HepG2 (cell line): ENCODE measurements around the gene PPP4C. TPM values are rescaled to one million over a fixed set of nuclear protein-coding genes. Genes with fewer than 3 reads are reported as not detected.

ENCODE experiments used
- AKAP8 ChIP-seq: sonication (generic); formaldehyde crosslinking; IDR thresholded peaks from 2 replicates; pipeline ENCODE4 v1.5.1; 2020; ENCODE audit warnings: mild to moderate bottlenecking, missing genetic modification reagents
- BATF2 ChIP-seq: sonication (generic); formaldehyde crosslinking; IDR thresholded peaks from 2 replicates; pipeline ENCODE4 v1.8.0; 2022; ENCODE audit warnings: mild to moderate bottlenecking, missing genetic modification reagents, moderate library complexity
- CBFB ChIP-seq: sonication (generic); formaldehyde crosslinking; IDR thresholded peaks from 2 replicates; pipeline ENCODE4 v1.4.0; 2020; ENCODE audit warnings: missing genetic modification reagents
- HNRNPL ChIP-seq: fragments of 200-400 bp; formaldehyde crosslinking; IDR thresholded peaks from 2 replicates; pipeline ENCODE4 v1.6.1; 2017; ENCODE audit warnings: mild to moderate bottlenecking, low read depth, low read length
- MAZ ChIP-seq, 2 experiments: sonication (generic) in 1 of 2; formaldehyde crosslinking in 1 of 2; IDR thresholded peaks; 2 replicates each; pipeline versions ENCODE4 v1.5.0 to v1.6.1; 2012 to 2020; ENCODE audit warnings: low read depth in 2 of 2, mild to moderate bottlenecking in 2 of 2, borderline replicate concordance in 1 of 2, improper control_type of control experiment in 1 of 2, low read length in 1 of 2, missing genetic modification reagents in 1 of 2, moderate library complexity in 1 of 2
- MED1 ChIP-seq: sonication (generic); formaldehyde crosslinking; IDR thresholded peaks from 2 replicates; pipeline ENCODE4 v1.4.0; 2020; ENCODE audit warnings: missing genetic modification reagents
- MEF2D ChIP-seq: sonication (generic); formaldehyde crosslinking; IDR thresholded peaks from 2 replicates; pipeline ENCODE4 v1.5.1; 2020; ENCODE audit warnings: mild to moderate bottlenecking, missing genetic modification reagents
- MTA3 ChIP-seq: sonication (generic); formaldehyde crosslinking; IDR thresholded peaks from 2 replicates; pipeline ENCODE4 v1.4.0; 2020; ENCODE audit warnings: missing genetic modification reagents
- NR2F6 ChIP-seq, 2 experiments: IDR thresholded peaks; 2 replicates each; pipeline ENCODE4 v1.6.1; 2016; ENCODE audit warnings: antibody characterized with exemption in 1 of 2, mild to moderate bottlenecking in 1 of 2
- REL ChIP-seq: sonication (generic); formaldehyde crosslinking; conservative IDR thresholded peaks from 2 replicates; pipeline ENCODE4 v1.8.0; 2022; ENCODE audit warnings: mild to moderate bottlenecking, missing genetic modification reagents, moderate library complexity
- REPIN1 ChIP-seq: sonication (generic); formaldehyde crosslinking; IDR thresholded peaks from 2 replicates; pipeline ENCODE4 v1.8.0; 2022; ENCODE audit warnings: missing genetic modification reagents, low read depth, mild to moderate bottlenecking, borderline replicate concordance
- SNAPC2 ChIP-seq: sonication (generic); formaldehyde crosslinking; IDR thresholded peaks from 2 replicates; pipeline ENCODE4 v1.8.1; 2022; ENCODE audit warnings: mild to moderate bottlenecking, missing genetic modification reagents
- SP5 ChIP-seq: IDR thresholded peaks from 2 replicates; pipeline ENCODE4 v1.6.1; 2016; ENCODE audit warnings: low read depth, borderline replicate concordance
- SPEN ChIP-seq: sonication (generic); formaldehyde crosslinking; IDR thresholded peaks from 2 replicates; pipeline ENCODE4 v1.5.1; 2020; ENCODE audit warnings: low read depth, mild to moderate bottlenecking, missing genetic modification reagents
- TCF7L2 ChIP-seq: IDR thresholded peaks from 2 replicates; pipeline ENCODE4 v1.6.1; 2011; ENCODE audit warnings: mild to moderate bottlenecking, low read depth, low read length, moderate library complexity
- ZMAT3 ChIP-seq: sonication (generic); formaldehyde crosslinking; conservative IDR thresholded peaks from 2 replicates; pipeline ENCODE4 v1.7.0; 2021; ENCODE audit warnings: missing genetic modification reagents
- ZNF326 ChIP-seq: sonication (generic); formaldehyde crosslinking; IDR thresholded peaks from 2 replicates; pipeline ENCODE4 v1.4.0; 2020; ENCODE audit warnings: missing genetic modification reagents, borderline replicate concordance
- ZNF382 ChIP-seq: sonication (generic); formaldehyde crosslinking; IDR thresholded peaks from 2 replicates; pipeline ENCODE4 v1.5.0; 2020; ENCODE audit warnings: missing genetic modification reagents, mild to moderate bottlenecking, borderline replicate concordance
- ZNF468 ChIP-seq: sonication (generic); formaldehyde crosslinking; IDR thresholded peaks from 2 replicates; pipeline ENCODE4 v1.8.0; 2022; ENCODE audit warnings: mild to moderate bottlenecking, moderate library complexity, missing genetic modification reagents
- ZNF557 ChIP-seq: sonication (generic); formaldehyde crosslinking; IDR thresholded peaks from 2 replicates; pipeline ENCODE4 v1.4.0; 2020; ENCODE audit warnings: missing genetic modification reagents
- ZNF577 ChIP-seq: sonication (generic); formaldehyde crosslinking; IDR thresholded peaks from 2 replicates; pipeline ENCODE4 v1.4.0; 2020; ENCODE audit warnings: mild to moderate bottlenecking, low read depth, missing genetic modification reagents, borderline replicate concordance
- ZNF614 ChIP-seq: IDR thresholded peaks from 2 replicates; pipeline ENCODE4 v1.6.1; 2018; ENCODE audit warnings: missing biosample characterization, missing genetic modification reagents, inconsistent platforms, borderline replicate concordance
- polyA plus RNA-seq, 8 experiments: library from polyadenylated mRNA; depleted of rRNA in 3 of 8; stranded (reverse) in 7 of 8; unstranded in 1 of 8; fragments of >200 nt; fragmentation: Illumina TruSeq in 4 of 8; extraction: Trizol in 4 of 8; gene quantifications; 2 replicates each; pipeline versions ENCODE4 v1.2.1 to v1.2.3, GENCODE V29; 2011 to 2016; ENCODE audit warnings: low read depth in 4 of 8, missing spikeins in 1 of 8, mixed read lengths in 1 of 8; ENCODE audit not compliant: insufficient read depth in 1 of 8
- total RNA-seq, 5 experiments: library from RNA; depleted of rRNA; stranded (reverse); fragments of >200 nt; fragmentation: Illumina TruSeq; extraction: Trizol; gene quantifications; 2 replicates each; pipeline ENCODE4 v1.2.3, GENCODE V29; 2016; ENCODE audit warnings: low read depth in 1 of 5
- TF ChIP-seq, protein P1 (sequence below): sonication (generic); formaldehyde crosslinking; IDR thresholded peaks from 2 replicates; pipeline ENCODE4 v1.5.0; 2020; ENCODE audit warnings: missing genetic modification reagents
- TF ChIP-seq, protein P2 (sequence below): sonication (generic); formaldehyde crosslinking; IDR thresholded peaks from 2 replicates; pipeline ENCODE4 v1.9.0; 2022; ENCODE audit warnings: missing genetic modification reagents, mild to moderate bottlenecking, borderline replicate concordance
- TF ChIP-seq, protein P3 (sequence below): IDR thresholded peaks from 2 replicates; pipeline ENCODE4 v1.6.1; 2012; ENCODE audit warnings: inconsistent platforms
- TF ChIP-seq, protein P4 (sequence below): sonication (generic); formaldehyde crosslinking; conservative IDR thresholded peaks from 2 replicates; pipeline ENCODE4 v1.4.0; 2020; ENCODE audit warnings: missing genetic modification reagents

Gene PPP4C
- total and polyA plus RNA-seq, 2 of the 13 experiments (the other 11 are each of a cell fraction or from before 2014, with no cell fraction given), result 176 to 220 TPM

DNA sequence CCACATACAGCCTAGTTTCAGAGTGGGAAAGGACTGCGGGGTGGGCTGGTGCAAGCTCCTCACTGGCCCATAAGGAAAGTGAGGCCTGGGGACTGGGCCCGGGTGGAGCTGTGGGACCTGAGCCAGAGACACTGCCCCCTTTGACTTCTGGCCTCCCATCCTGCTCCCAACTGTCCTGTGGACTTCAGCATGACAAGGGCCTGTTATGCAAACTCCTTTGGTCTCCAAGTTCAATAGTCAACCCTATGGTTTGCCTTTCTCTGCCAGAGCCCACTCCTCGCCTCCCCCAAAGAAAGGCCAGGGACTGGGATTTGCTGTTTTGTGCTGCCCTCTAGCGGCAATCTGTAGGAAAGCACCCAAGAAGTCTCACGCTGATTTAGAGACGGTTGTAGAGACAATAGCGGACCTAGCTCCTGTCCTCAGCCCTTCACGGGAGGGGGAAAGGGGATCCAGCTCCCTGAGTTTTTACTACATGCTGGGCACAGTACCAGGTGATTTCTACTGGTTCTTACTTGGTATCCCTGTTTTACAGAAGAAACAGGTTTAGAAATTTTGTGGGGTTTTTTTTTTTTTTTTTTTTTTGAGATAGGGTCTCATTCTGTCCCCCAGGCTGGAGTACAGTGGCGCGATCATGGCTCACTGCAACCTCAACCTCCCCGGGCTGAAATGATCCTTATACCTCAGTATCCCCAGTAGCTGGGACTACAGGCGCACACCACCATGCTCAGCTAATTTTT is 43.5 kb upstream of the PPP4C start (continued):
- TF ChIP-seq ZNF382 (CRISPR knock-in tag) (no peak), CBFB (CRISPR knock-in tag) (no peak), REL (CRISPR knock-in tag) (no peak), BATF2 (CRISPR knock-in tag) (no peak), ZNF326 (CRISPR knock-in tag) (no peak), ZNF468 (CRISPR knock-in tag) (no peak), MAZ (IDR thresholded peaks at IDR 0.05; ENCODE audit: borderline replicate concordance, low read depth, low read length) (no peak; the same call in 1 of the 2 replicates), MAZ (CRISPR knock-in tag; IDR thresholded peaks at IDR 0.05; ENCODE audit: low read depth) (no peak), ZNF577 (CRISPR knock-in tag) (no peak), SPEN (no peak), ZNF557 (no peak), ZNF614 (CRISPR knock-in tag) (peak; percentile 78; the same call in 1 of the 2 replicates), MEF2D (CRISPR knock-in tag) (0 out of 2 replicates have a peak, but pooled peaks have one; percentile 55), AKAP8 (CRISPR knock-in tag) (no peak), NR2F6 (IDR thresholded peaks at IDR 0.05) (no peak), NR2F6 (CRISPR knock-in tag; IDR thresholded peaks at IDR 0.05) (no peak), HNRNPL (no peak), REPIN1 (no peak), TCF7L2 (no peak), SNAPC2 (CRISPR knock-in tag) (no peak), ZMAT3 (CRISPR knock-in tag) (no peak), MTA3 (CRISPR knock-in tag) (no peak), MED1 (CRISPR knock-in tag) (peak; percentile 24; the same call in 1 of the 2 replicates), SP5 (no peak)
- TF ChIP-seq, protein P1, sequence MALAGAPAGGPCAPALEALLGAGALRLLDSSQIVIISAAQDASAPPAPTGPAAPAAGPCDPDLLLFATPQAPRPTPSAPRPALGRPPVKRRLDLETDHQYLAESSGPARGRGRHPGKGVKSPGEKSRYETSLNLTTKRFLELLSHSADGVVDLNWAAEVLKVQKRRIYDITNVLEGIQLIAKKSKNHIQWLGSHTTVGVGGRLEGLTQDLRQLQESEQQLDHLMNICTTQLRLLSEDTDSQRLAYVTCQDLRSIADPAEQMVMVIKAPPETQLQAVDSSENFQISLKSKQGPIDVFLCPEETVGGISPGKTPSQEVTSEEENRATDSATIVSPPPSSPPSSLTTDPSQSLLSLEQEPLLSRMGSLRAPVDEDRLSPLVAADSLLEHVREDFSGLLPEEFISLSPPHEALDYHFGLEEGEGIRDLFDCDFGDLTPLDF (CRISPR knock-in tag), result no peak
- TF ChIP-seq, protein P2, sequence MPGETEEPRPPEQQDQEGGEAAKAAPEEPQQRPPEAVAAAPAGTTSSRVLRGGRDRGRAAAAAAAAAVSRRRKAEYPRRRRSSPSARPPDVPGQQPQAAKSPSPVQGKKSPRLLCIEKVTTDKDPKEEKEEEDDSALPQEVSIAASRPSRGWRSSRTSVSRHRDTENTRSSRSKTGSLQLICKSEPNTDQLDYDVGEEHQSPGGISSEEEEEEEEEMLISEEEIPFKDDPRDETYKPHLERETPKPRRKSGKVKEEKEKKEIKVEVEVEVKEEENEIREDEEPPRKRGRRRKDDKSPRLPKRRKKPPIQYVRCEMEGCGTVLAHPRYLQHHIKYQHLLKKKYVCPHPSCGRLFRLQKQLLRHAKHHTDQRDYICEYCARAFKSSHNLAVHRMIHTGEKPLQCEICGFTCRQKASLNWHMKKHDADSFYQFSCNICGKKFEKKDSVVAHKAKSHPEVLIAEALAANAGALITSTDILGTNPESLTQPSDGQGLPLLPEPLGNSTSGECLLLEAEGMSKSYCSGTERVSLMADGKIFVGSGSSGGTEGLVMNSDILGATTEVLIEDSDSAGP (CRISPR knock-in tag), result no peak; the same call in 1 of the 2 replicates
- TF ChIP-seq, protein P3, sequence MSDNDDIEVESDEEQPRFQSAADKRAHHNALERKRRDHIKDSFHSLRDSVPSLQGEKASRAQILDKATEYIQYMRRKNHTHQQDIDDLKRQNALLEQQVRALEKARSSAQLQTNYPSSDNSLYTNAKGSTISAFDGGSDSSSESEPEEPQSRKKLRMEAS, result no peak
- TF ChIP-seq, protein P4, sequence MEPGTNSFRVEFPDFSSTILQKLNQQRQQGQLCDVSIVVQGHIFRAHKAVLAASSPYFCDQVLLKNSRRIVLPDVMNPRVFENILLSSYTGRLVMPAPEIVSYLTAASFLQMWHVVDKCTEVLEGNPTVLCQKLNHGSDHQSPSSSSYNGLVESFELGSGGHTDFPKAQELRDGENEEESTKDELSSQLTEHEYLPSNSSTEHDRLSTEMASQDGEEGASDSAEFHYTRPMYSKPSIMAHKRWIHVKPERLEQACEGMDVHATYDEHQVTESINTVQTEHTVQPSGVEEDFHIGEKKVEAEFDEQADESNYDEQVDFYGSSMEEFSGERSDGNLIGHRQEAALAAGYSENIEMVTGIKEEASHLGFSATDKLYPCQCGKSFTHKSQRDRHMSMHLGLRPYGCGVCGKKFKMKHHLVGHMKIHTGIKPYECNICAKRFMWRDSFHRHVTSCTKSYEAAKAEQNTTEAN (CRISPR knock-in tag), result no peak
